ENCODE results near the gene XRCC6.
A peak's percentile ranks its signal among the peaks of the same experiment; 100 is the strongest.

GRCh38 chr22:41688365-41689211 is 67.5 kb downstream of the XRCC6 start, which contains the start of gene SNU13:
- TF ChIP-seq TAF1 (IDR thresholded peaks at IDR 0.05; ENCODE audit: borderline replicate concordance, insufficient read depth, low read length) (peak; percentile 89), POLR2AphosphoS5 (IDR thresholded peaks at IDR 0.05; ENCODE audit: low read depth, low read length) (peak; percentile 83), REST (IDR thresholded peaks at IDR 0.05; ENCODE audit: insufficient read depth in 1 of 2, low read depth in 2 of 2, low read length in 2 of 2) (peak in 1 of 2 experiments; percentile 59; a peak in 1 of 4 replicates), SIN3A (IDR thresholded peaks at IDR 0.05; ENCODE audit: borderline replicate concordance, insufficient read depth, low read length) (peak; percentile 79; the same call in 1 of the 2 replicates), FOXP2 (optimal IDR thresholded peaks at IDR 0.05; ENCODE audit: borderline replicate concordance, extremely low read depth, extremely low read length, insufficient read depth) (peak; percentile 89)

Data from PFSK-1 (cell line).